Astrocyte (in vitro differentiated cells and primary cell): ENCODE measurements around the gene RASGRP3.

ENCODE experiments used
- CTCF ChIP-seq: IDR thresholded peaks from 2 replicates; pipeline ENCODE4 v1.5.1; 2011; ENCODE audit warnings: low read depth, mild to moderate bottlenecking, inconsistent platforms, low read length, moderate library complexity; ENCODE audit not compliant: insufficient read depth
- EZH2 ChIP-seq: IDR thresholded peaks from 2 replicates; pipeline ENCODE4 v1.6.1; 2012; ENCODE audit warnings: mild to moderate bottlenecking, low read length, inconsistent platforms; ENCODE audit not compliant: insufficient read depth

- TF ChIP-seq EZH2: no peak
- TF ChIP-seq CTCF: no peak
Measured at GRCh38 chr2:33505966-33506365, 29.5 kb downstream of the RASGRP3 start.
